Fibroblast of lung (primary cell): ENCODE results near the gene RFX2.

ENCODE experiments used
- CTCF ChIP-seq, 2 donors: IDR thresholded peaks in 1 of 2; conservative IDR thresholded peaks in 1 of 2; 1 replicate in 1 of 2; 2 replicates in 1 of 2; pipeline ENCODE4 v1.5.1; 2011 to 2012; ENCODE audit warnings: low read length in 2 of 2, control low read depth in 1 of 2, inconsistent platforms in 1 of 2, low read depth in 1 of 2, mild to moderate bottlenecking in 1 of 2
- EZH2 ChIP-seq: IDR thresholded peaks from 2 replicates; pipeline ENCODE4 v1.5.1; 2012; ENCODE audit warnings: low read length, control low read depth, mild to moderate bottlenecking; ENCODE audit errors: missing control alignments

DNA sequence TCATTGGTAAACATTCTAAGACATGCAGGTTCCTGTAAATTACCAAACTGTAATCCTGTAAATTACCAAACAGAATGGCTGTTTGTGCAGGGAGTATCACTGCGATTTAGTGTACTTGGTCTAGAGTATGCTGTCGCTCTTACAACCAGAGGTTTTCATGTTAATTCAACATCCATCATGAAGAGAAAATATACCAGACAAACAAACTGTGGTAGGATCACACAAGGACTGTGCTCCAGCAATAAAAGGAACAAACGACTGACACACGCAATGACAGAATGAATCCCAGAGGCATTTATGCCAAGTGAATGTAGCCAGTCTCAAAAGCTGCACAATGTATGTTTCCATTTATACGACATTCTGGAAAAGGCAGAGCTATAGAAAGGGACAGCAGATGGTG is 31.2 kb downstream of the RFX2 start:
- TF ChIP-seq EZH2 (no peak), CTCF (conservative IDR thresholded peaks at IDR 0.05 in 1 of 2, IDR thresholded peaks at IDR 0.05 in 1 of 2; ENCODE audit: low read depth in 1 of 2, low read length in 2 of 2) (no peak)
